GM12878 (cell line): ENCODE measurements around the gene SIK2. TPM values are rescaled to one million over a fixed set of nuclear protein-coding genes. Genes with fewer than 3 reads are reported as not detected.

Experiments used
- ATAC-seq: fragments of 200-7000 bp; cut with Tn5 transposase; 3 replicates; pipeline ENCODE4 v1.9.1; 2020; ENCODE audit warnings: mild to moderate bottlenecking, moderate library complexity
- BruUV-seq: library from RNA; stranded (reverse); fragments of 400-500 nt; replicated peaks from 2 replicates; lab custom pipeline; 2021; lab: Mats Ljungman, UMichigan
- CTCF ChIA-PET: fragments of 300-600 bp; sonication (Branson Sonifier 250); formaldehyde crosslinking; extraction: SDS; loops from one replicate; lab custom pipeline; 2021; ENCODE audit warnings: inconsistent platforms; lab: Yijun Ruan, JAX
- POLR2A ChIA-PET: fragments of 350-600 bp; formaldehyde crosslinking; extraction: SDS; loops from one replicate; lab custom pipeline; 2021; ENCODE audit warnings: inconsistent platforms; lab: Charles Lee
- RAD21 ChIA-PET: fragments of 300-600 bp; sonication (Branson Sonifier 250); formaldehyde crosslinking; loops from one replicate; lab custom pipeline; 2023; ENCODE audit warnings: antibody characterized with exemption; ENCODE audit not compliant: unreplicated experiment; lab: Charles Lee
- SMC1A ChIA-PET: fragments of 300-600 bp; sonication (Branson Sonifier 250); formaldehyde crosslinking; loops from one replicate; lab custom pipeline; 2023; ENCODE audit not compliant: unreplicated experiment, uncharacterized antibody; lab: Charles Lee
- DNase-seq: peaks from one replicate; pipeline ENCODE4 v3.0.0-alpha.2; 2011; ENCODE audit warnings: low read depth, low spot score
- FAIRE-seq: peaks from 3 replicates; lab custom pipeline; 2011; peaks lifted over from hg19 to GRCh38; lab: Jason Lieb, UNC
- H2AFZ ChIP-seq: 2 replicates; pipeline ENCODE4 v1.6.0; 2011; ENCODE audit warnings: low read depth, low read length, control low read depth; ENCODE audit not compliant: control insufficient read depth
- H3K27ac ChIP-seq: 2 replicates; pipeline ENCODE4 v1.5.1; 2011; ENCODE audit warnings: control low read depth; ENCODE audit not compliant: control insufficient read depth, insufficient read depth
- H3K27me3 ChIP-seq, 2 experiments: replicated peaks in 1 of 2; 2 replicates each; pipeline versions ENCODE4 v1.6.0 to v1.6.1; 2011; ENCODE audit warnings: low read length in 1 of 2; ENCODE audit not compliant: control insufficient read depth in 2 of 2, insufficient read depth in 2 of 2
- H3K36me3 ChIP-seq, 2 experiments: 2 replicates each; pipeline ENCODE4 v1.5.1; 2011; ENCODE audit warnings: low read length in 1 of 2; ENCODE audit not compliant: control insufficient read depth in 2 of 2, insufficient read depth in 2 of 2
- H3K4me1 ChIP-seq: 2 replicates; pipeline ENCODE4 v1.6.1; 2011; ENCODE audit warnings: mild to moderate bottlenecking, low read length, moderate library complexity, mixed read lengths; ENCODE audit not compliant: control insufficient read depth, insufficient read depth
- H3K4me2 ChIP-seq: 2 replicates; pipeline ENCODE4 v1.6.0; 2011; ENCODE audit warnings: control low read depth; ENCODE audit not compliant: control insufficient read depth, insufficient read depth
- H3K4me3 ChIP-seq: fragments of 200-600 bp; sonication (generic); 2 replicates; pipeline ENCODE4 v1.5.1; 2016
- H3K79me2 ChIP-seq: 2 replicates; pipeline ENCODE4 v1.6.0; 2011; ENCODE audit warnings: low read length; ENCODE audit not compliant: control insufficient read depth, insufficient read depth
- H3K9ac ChIP-seq: 2 replicates; pipeline ENCODE4 v1.8.0; 2011; ENCODE audit warnings: low read length, control low read depth, mixed read lengths; ENCODE audit not compliant: control insufficient read depth, insufficient read depth
- H3K9me3 ChIP-seq: replicated peaks from 3 replicates; pipeline ENCODE4 v1.5.1; 2011; ENCODE audit warnings: mild to moderate bottlenecking, low read length; ENCODE audit not compliant: control insufficient read depth, insufficient read depth
- H4K20me1 ChIP-seq: 2 replicates; pipeline ENCODE4 v1.6.0; 2011; ENCODE audit not compliant: control insufficient read depth, insufficient read depth
- BRCA1 ChIP-seq: IDR thresholded peaks from 2 replicates; pipeline ENCODE4 v1.6.1; 2011; ENCODE audit warnings: low read depth, low read length, improper control_type of control experiment
- CHD2 ChIP-seq: IDR thresholded peaks from 2 replicates; pipeline ENCODE4 v1.6.1; 2011; ENCODE audit warnings: low read depth, low read length, improper control_type of control experiment, borderline replicate concordance
- CREB1 ChIP-seq: IDR thresholded peaks from 2 replicates; pipeline ENCODE4 v1.6.1; 2012; ENCODE audit warnings: low read depth, mild to moderate bottlenecking, inconsistent platforms
- CREM ChIP-seq: IDR thresholded peaks from 2 replicates; pipeline ENCODE4 v1.6.1; 2014; ENCODE audit warnings: antibody characterized with exemption, low read depth
- DPF2 ChIP-seq: fragments of 450-650 bp; IDR thresholded peaks from 2 replicates; pipeline ENCODE4 v1.6.1; 2017; ENCODE audit warnings: mild to moderate bottlenecking
- EP300 ChIP-seq, 2 experiments: fragments of 150-350 bp in 1 of 2; IDR thresholded peaks; 2 replicates each; pipeline ENCODE4 v1.6.1; 2011 to 2012; ENCODE audit warnings: low read depth in 2 of 2, low read length in 2 of 2, borderline replicate concordance in 1 of 2, improper control_type of control experiment in 1 of 2, inconsistent platforms in 1 of 2; ENCODE audit not compliant: control insufficient read depth in 1 of 2
- FOXK2 ChIP-seq: fragments of 450-650 bp; IDR thresholded peaks from 2 replicates; pipeline ENCODE4 v1.6.1; 2017; ENCODE audit warnings: mild to moderate bottlenecking, moderate library complexity
- JUNB ChIP-seq: IDR thresholded peaks from 2 replicates; pipeline ENCODE4 v1.6.1; 2016; ENCODE audit warnings: antibody characterized with exemption, mild to moderate bottlenecking
- MYC ChIP-seq: IDR thresholded peaks from 2 replicates; pipeline ENCODE4 v1.6.1; 2011; ENCODE audit warnings: mild to moderate bottlenecking, low read length, moderate library complexity, inconsistent platforms; ENCODE audit not compliant: insufficient read depth, insufficient replicate concordance, insufficient read length, severe bottlenecking
- NFXL1 ChIP-seq: fragments of 450-650 bp; IDR thresholded peaks from 2 replicates; pipeline ENCODE4 v1.6.1; 2017; ENCODE audit warnings: antibody characterized with exemption, mild to moderate bottlenecking, borderline replicate concordance
- NR2C2 ChIP-seq: IDR thresholded peaks from 2 replicates; pipeline ENCODE4 v1.6.1; 2011; ENCODE audit warnings: borderline replicate concordance, low read depth; ENCODE audit not compliant: control insufficient read depth, insufficient read length
- PKNOX1 ChIP-seq: fragments of 450-650 bp; IDR thresholded peaks from 2 replicates; pipeline ENCODE4 v1.6.1; 2016; ENCODE audit warnings: mild to moderate bottlenecking
- POLR2AphosphoS5 ChIP-seq: IDR thresholded peaks from 2 replicates; pipeline ENCODE4 v1.6.1; 2011; ENCODE audit warnings: mild to moderate bottlenecking, low read length, inconsistent platforms
- POU2F2 ChIP-seq: IDR thresholded peaks from 3 replicates; pipeline ENCODE4 v1.6.1; 2011; ENCODE audit warnings: low read depth, mild to moderate bottlenecking, low read length, borderline replicate concordance
- SIN3A ChIP-seq: IDR thresholded peaks from 2 replicates; pipeline ENCODE4 v1.6.1; 2012; ENCODE audit warnings: low read depth, low read length, improper control_type of control experiment
- TARDBP ChIP-seq: IDR thresholded peaks from 2 replicates; pipeline ENCODE4 v1.6.1; 2016; ENCODE audit warnings: borderline replicate concordance
- ZBTB33 ChIP-seq: fragments of 450-650 bp; IDR thresholded peaks from 2 replicates; pipeline ENCODE4 v1.6.1; 2017; ENCODE audit warnings: mild to moderate bottlenecking
- ZNF622 ChIP-seq: fragments of 450-650 bp; IDR thresholded peaks from 2 replicates; pipeline ENCODE4 v1.6.1; 2017; ENCODE audit warnings: mild to moderate bottlenecking, inconsistent platforms
- whole genome bisulfite sequencing: methylation state at CpG from one replicate; pipeline ENCODE4 v1.1.6; 2016; ENCODE audit warnings: low lambda C conversion rate; ENCODE audit not compliant: insufficient replicate concordance, insufficient coverage; ENCODE audit errors: missing lambda C conversion rate; 5-methylcytosine and 5-hydroxymethylcytosine counted together
- in situ Hi-C: fragments of 300-500 bp; cut with MboI; formaldehyde crosslinking; loops from 9 replicates; pipeline ENCODE4 v1.14.3; 2018; ENCODE audit warnings: mixed read lengths
- intact Hi-C: fragments of 100-400 bp; cut with micrococcal nuclease; formaldehyde crosslinking; loops from one replicate; pipeline ENCODE4 v1.14.2; 2022; ENCODE audit not compliant: unreplicated experiment
- polyA plus RNA-seq, 11 experiments: library from polyadenylated mRNA; depleted of rRNA in 4 of 11; unstranded in 6 of 11; stranded (reverse) in 5 of 11; fragments of >200 nt; fragmentation: Nextera tagmentation in 4 of 11; fragmentation: Illumina TruSeq in 1 of 11; extraction: Ambion mirVana in 4 of 11; extraction: Trizol in 1 of 11; gene quantifications; 1 replicate in 1 of 11; 2 replicates in 10 of 11; pipeline versions ENCODE4 v1.2.1 to v1.2.3, GENCODE V29; 2011 to 2016; ENCODE audit warnings: inconsistent platforms in 2 of 11, missing spikeins in 2 of 11, low read depth in 1 of 11
- total RNA-seq, 4 experiments: library from RNA; depleted of rRNA in 3 of 4; stranded (reverse); fragments of >200 nt in 3 of 4; fragmentation: Illumina TruSeq in 1 of 4; extraction: Trizol in 1 of 4; gene quantifications; 2 replicates each; pipeline versions ENCODE4 v1.2.1 to v1.2.3, GENCODE V29; 2013 to 2021

SIK2 gene
- total and polyA plus RNA-seq, 10 of the 15 experiments (the other 5 are each of a cell fraction or from before 2014, with no cell fraction given): 0.97 to 14.2 (median 4.5) TPM

- Histone ChIP-seq H4K20me1 (no peaks in the 10 kb centered on the region), H3K4me3 (no peak overlapping the region), H3K9me3 (no peaks in the 10 kb centered on the region), H3K36me3 (no peaks in the 10 kb centered on the region; a peak in 1 of 4 replicates), H3K79me2 (no peaks in the 10 kb centered on the region), H3K9ac (no peak overlapping the region), H2AFZ (no peak overlapping the region), H3K4me1 (no peaks in the 10 kb centered on the region), H3K27me3 (no peaks in the 10 kb centered on the region), H3K27ac (no peak overlapping the region), H3K4me2 (no peak overlapping the region)
- no peak for TF ChIP-seq EP300 (IDR thresholded peaks at IDR 0.05; ENCODE audit: borderline replicate concordance in 1 of 2, control insufficient read depth in 1 of 2, low read depth in 2 of 2, low read length in 2 of 2)
- TF ChIP-seq MYC: no peak
- TF ChIP-seq POU2F2: no peak
- no peak for TF ChIP-seq TARDBP
- TF ChIP-seq CREM: no peak
- TF ChIP-seq ZNF622: no peak
- no peak for TF ChIP-seq CHD2
- no peak for TF ChIP-seq JUNB
- no peak for TF ChIP-seq FOXK2
- TF ChIP-seq SIN3A: no peak
- no peak for TF ChIP-seq BRCA1
- TF ChIP-seq PKNOX1: no peak
- TF ChIP-seq ZBTB33: no peak
- no peak for TF ChIP-seq DPF2
- TF ChIP-seq NFXL1: no peak
- no peak for TF ChIP-seq CREB1
- no peak for TF ChIP-seq POLR2AphosphoS5
- TF ChIP-seq NR2C2: no peak
- BruUV-seq: no TSS peak
- DNase-seq (no peak), FAIRE-seq (no peak), ATAC-seq (no peak)
- ChIA-PET SMC1A (interaction anchor here (1.4 kb wide), 1 partner anchor 19 kb away, joined by 4 read pairs; no protein-coding TSS in a partner anchor), CTCF (no interaction called here), RAD21 (no interaction called here), POLR2A (no interaction called here)
- in situ Hi-C loops: no loop called here
- intact Hi-C loops: no loop called here
- WGBS: 50% methylated on average over 2 of the region's 2 CpGs
Observed at GRCh38 chr11:111629499-111629898, 27.2 kb downstream of the SIK2 start.
